Right atrium auricular region (tissue), 2 donors: ENCODE measurements around the gene CFAP126. TPM values are rescaled to one million over a fixed set of nuclear protein-coding genes. Genes with fewer than 3 reads are reported as not detected.

Source experiments
- DNase-seq: peaks from one replicate; pipeline ENCODE4 v3.0.0-alpha.2; 2019; ENCODE audit warnings: low spot score
- H3K27ac ChIP-seq, 2 donors: fragments of 200-600 bp; sonication (generic); 1 replicate in 1 of 2; 2 replicates in 1 of 2; pipeline ENCODE4 v1.5.1; 2016 to 2019
- H3K27me3 ChIP-seq, 2 donors: fragments of 200-600 bp; sonication (generic); one replicate each; pipeline versions ENCODE4 v1.5.1 to v1.6.0; 2017 to 2019
- H3K36me3 ChIP-seq: fragments of 200-600 bp; sonication (generic); one replicate; pipeline ENCODE4 v1.5.1; 2016
- H3K4me1 ChIP-seq, 2 donors: fragments of 200-600 bp; sonication (generic); one replicate each; pipeline versions ENCODE4 v1.5.1 to v1.6.0; 2017 to 2019
- H3K4me3 ChIP-seq, 2 donors: fragments of 200-600 bp; sonication (generic); 1 replicate in 1 of 2; 2 replicates in 1 of 2; pipeline ENCODE4 v1.5.1; 2017 to 2019; ENCODE audit warnings: mild to moderate bottlenecking in 1 of 2, moderate library complexity in 1 of 2
- H3K9me3 ChIP-seq, 2 donors: fragments of 200-600 bp; sonication (generic); one replicate each; pipeline ENCODE4 v1.5.1; 2019
- total RNA-seq, 2 donors: library from RNA; depleted of rRNA; stranded (reverse); fragments of >200 nt; gene quantifications; one replicate each; pipeline ENCODE4 v1.1.0, GENCODE V29; 2016
- TF ChIP-seq, protein P1 (sequence below), 2 donors: fragments of 200-600 bp; sonication (generic); IDR thresholded peaks; one replicate each; pipeline ENCODE4 v1.5.1; 2019; ENCODE audit warnings: antibody characterized with exemption in 2 of 2

Gene CFAP126
- total RNA-seq, 2 donors from 2014 or later: not detected

DNA sequence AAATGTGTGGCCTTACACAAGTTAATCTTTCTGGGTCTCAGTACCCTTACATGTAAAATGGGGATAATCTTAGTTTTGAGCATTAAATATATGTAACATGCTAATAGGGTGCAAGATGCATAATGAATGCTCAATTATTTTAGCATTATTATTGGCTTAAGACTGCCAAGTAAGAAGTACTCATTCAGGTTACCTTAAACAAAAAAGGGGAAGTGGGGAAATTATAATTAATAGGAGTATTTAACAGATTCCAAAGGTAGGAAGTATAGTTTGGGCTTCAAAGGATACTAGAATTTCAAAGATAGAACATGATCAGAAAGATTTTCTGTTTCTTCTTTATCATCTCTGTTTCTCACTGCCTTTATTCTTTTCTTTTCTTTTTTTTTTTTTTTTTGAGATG lies 5.8 kb upstream of the CFAP126 start:
- TF ChIP-seq, protein P1, sequence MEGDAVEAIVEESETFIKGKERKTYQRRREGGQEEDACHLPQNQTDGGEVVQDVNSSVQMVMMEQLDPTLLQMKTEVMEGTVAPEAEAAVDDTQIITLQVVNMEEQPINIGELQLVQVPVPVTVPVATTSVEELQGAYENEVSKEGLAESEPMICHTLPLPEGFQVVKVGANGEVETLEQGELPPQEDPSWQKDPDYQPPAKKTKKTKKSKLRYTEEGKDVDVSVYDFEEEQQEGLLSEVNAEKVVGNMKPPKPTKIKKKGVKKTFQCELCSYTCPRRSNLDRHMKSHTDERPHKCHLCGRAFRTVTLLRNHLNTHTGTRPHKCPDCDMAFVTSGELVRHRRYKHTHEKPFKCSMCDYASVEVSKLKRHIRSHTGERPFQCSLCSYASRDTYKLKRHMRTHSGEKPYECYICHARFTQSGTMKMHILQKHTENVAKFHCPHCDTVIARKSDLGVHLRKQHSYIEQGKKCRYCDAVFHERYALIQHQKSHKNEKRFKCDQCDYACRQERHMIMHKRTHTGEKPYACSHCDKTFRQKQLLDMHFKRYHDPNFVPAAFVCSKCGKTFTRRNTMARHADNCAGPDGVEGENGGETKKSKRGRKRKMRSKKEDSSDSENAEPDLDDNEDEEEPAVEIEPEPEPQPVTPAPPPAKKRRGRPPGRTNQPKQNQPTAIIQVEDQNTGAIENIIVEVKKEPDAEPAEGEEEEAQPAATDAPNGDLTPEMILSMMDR (IDR thresholded peaks at IDR 0.05): no peak
- Histone ChIP-seq H3K27me3 (no peaks in the 10 kb centered on the region), H3K9me3 (no peaks in the 10 kb centered on the region), H3K36me3 (no peaks in the 10 kb centered on the region), H3K4me1 (no peaks in the 10 kb centered on the region), H3K4me3 (no peak overlapping the region), H3K27ac (no peak overlapping the region)
- no peak for DNase-seq

DNA sequence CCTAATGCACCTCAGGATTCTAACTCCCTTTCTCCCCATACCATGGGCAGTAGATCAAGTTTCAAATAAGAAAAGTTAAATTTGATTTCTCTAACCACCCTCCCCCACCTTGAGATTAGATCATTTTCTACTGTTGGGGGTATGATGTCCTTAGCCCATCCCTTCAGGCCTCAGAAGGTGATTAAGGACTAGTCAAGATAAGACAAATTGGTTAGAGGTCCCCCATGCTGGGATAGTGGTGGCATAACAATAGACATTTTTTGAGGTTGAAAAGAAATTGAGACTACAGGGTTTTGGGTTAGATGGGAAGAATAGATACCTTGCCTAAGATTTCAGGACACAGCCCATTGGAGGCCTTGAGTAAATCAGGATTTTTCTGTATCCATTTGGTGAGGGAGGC lies 2.5 kb downstream of the CFAP126 start:
- H3K27ac ChIP-seq: no peak overlapping the region
- no peaks in the 10 kb centered on the region for H3K27me3 ChIP-seq
- no peaks in the 10 kb centered on the region for H3K36me3 ChIP-seq
- H3K4me3 ChIP-seq: no peak overlapping the region
- TF ChIP-seq, protein P1 (IDR thresholded peaks at IDR 0.05): no peak
- no peaks in the 10 kb centered on the region for H3K9me3 ChIP-seq
- no peak for DNase-seq
- H3K4me1 ChIP-seq: peaks cover 0 to 10% of the 10 kb centered on the region in 2 donors

GRCh38 chr1:161364332-161364731 lies 3.3 kb downstream of the CFAP126 start:
- H3K4me3 ChIP-seq: no peak overlapping the region
- no peaks in the 10 kb centered on the region for H3K36me3 ChIP-seq
- no peaks in the 10 kb centered on the region for H3K27me3 ChIP-seq
- H3K27ac ChIP-seq: no peak overlapping the region
- H3K4me1 ChIP-seq: peaks cover 0 to 10% of the 10 kb centered on the region in 2 donors
- TF ChIP-seq, protein P1 (IDR thresholded peaks at IDR 0.05): no peak
- no peak for DNase-seq
- no peaks in the 10 kb centered on the region for H3K9me3 ChIP-seq

DNA sequence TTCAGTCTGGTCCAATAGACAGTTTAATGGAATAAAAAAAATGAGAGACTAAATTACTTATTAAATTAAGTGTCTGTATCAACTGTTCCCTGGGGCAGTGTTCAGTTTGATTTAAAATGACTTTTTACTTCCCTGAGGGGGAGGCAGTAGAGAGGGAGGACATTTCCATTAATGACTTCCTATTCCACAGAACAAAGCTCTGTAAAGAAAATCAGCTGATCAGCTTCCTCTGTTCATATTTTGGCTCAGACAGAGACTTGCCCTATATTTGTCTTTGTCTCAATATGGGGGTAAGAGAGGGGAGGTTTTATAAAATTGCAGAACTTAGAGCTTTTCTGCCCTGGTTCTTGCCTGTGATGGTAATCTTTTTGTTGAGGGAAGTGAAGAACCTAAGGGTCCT lies 8.4 kb downstream of the CFAP126 start:
- peaks cover 9% of the 10 kb centered on the region for H3K36me3 ChIP-seq
- DNase-seq: no peak
- peak overlapping the region in 1 of 2 donors; percentile 16 for H3K27ac ChIP-seq
- no peak overlapping the region for H3K4me3 ChIP-seq
- H3K27me3 ChIP-seq: no peaks in the 10 kb centered on the region
- no peaks in the 10 kb centered on the region for H3K9me3 ChIP-seq
- H3K4me1 ChIP-seq: no peaks in the 10 kb centered on the region
- TF ChIP-seq, protein P1 (IDR thresholded peaks at IDR 0.05): no peak

GRCh38 chr1:161357073-161357472 lies 10.6 kb downstream of the CFAP126 start:
- Histone ChIP-seq H3K9me3 (no peaks in the 10 kb centered on the region), H3K4me3 (no peak overlapping the region), H3K4me1 (no peaks in the 10 kb centered on the region), H3K27me3 (no peaks in the 10 kb centered on the region), H3K27ac (no peak overlapping the region), H3K36me3 (peaks cover 9% of the 10 kb centered on the region)
- TF ChIP-seq, protein P1 (IDR thresholded peaks at IDR 0.05): no peak
- no peak for DNase-seq

DNA sequence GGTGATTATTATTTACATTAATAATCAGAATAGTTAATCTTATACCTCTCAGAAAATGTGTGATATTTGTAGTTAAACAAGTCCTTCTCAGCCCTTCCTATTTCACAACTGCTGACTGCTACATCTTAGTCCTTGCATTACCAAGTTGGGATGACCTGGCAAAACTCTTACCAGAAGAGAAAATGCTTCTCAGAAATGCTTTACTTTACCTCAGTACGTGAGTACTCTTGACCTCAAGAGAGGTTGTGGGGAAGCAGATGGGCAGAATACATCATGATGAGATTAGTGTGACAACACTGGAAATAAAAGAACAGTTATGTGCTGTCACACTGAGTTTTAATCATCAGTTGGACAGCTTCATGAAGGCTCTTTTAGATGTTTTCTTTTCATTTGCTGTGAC lies 16.2 kb downstream of the CFAP126 start:
- no peaks in the 10 kb centered on the region for H3K27me3 ChIP-seq
- H3K9me3 ChIP-seq: no peaks in the 10 kb centered on the region
- no peak for DNase-seq
- peaks cover 9% of the 10 kb centered on the region for H3K36me3 ChIP-seq
- TF ChIP-seq, protein P1 (IDR thresholded peaks at IDR 0.05): no peak
- no peak overlapping the region for H3K27ac ChIP-seq
- no peak overlapping the region for H3K4me3 ChIP-seq
- no peaks in the 10 kb centered on the region for H3K4me1 ChIP-seq
